Central memory CD4-positive, alpha-beta T cell (primary cell): ENCODE results near the gene KLRK1.
"Not testable (repeated sequence)": the region's sequence is repeated elsewhere in the genome, so short reads cannot be mapped to it uniquely, and the experiment has no call there.

ENCODE experiments used
- DNase-seq: peaks from one replicate; pipeline ENCODE4 v3.0.0; 2022

The KLRK1 gene

DNA sequence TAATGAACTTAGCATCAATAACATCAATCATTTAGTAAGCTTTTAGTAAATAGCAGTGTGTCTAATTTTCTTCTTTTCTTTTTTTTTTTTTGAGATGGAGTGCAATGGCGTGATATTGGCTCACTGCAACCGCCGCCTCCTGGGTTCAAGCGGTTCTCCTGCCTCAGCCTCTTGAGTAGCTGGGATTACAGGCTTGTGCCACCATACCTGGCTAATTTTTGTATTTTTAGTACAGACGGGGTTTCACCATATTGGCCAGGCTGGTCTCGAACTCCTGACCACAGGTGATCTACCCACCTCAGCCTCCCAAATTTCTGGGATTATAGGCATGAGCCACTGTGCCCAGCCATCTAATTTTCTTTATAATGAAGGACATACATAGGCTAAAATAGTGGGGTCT, 2.3 kb downstream of the KLRK1 start:
- DNase-seq = not testable (repeated sequence)

DNA sequence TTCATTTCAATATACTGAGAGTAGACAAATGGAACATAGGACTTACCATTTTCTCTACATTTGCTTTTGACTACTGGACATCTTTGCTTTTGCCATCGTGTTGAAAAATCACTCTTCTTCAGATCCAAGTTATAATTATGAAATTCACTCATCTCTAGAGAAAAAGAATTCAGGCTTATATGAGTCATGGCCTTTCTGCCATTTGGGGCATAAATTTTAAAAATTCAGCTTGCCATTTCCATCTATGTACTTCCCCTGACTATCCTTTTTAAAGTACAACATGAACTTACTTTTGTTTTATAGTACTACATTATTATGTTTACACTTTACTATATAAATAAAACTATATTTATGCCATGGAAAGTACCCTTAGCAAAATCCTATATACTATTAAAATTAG, 3.0 kb downstream of the KLRK1 start:
- no peak for DNase-seq

DNA sequence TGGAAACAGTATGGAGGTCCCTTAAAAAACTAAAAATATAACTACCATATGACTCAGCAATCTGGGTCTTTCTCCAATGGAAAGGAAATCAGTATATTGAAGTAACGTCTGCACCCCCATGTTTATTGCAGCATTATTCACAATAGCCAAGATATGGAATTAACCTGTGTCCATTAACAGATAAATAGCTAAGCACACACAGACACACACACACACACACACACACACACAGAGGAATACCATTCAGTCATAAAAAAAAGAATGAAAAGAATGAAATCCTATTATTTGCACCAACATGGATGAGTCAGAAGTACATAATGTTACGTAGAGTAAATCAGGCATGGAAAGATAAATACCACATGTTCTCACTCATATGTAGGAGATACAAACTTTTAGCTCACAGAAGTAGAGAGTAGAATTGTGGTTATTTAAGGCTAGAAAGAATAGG, 4.7 kb downstream of the KLRK1 start:
- DNase-seq = no peak

DNA sequence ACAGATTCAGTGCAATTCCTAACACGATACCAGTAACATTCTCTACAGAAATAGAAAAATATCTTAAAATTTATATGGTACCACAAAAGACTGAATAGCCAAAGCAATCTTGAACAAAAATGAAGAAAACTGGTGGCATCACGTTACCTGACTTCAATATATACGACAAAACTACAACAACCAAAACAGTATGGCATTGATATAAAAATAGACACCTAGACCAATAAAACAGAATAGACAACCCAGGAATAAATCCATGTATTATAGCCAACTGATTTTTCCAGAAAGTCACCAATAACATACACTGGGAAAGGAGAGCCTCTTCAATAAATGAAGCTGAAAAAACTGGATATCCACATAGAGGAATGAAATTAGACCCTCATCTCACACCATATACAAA, 5.7 kb downstream of the KLRK1 start:
- DNase-seq = no peak

DNA sequence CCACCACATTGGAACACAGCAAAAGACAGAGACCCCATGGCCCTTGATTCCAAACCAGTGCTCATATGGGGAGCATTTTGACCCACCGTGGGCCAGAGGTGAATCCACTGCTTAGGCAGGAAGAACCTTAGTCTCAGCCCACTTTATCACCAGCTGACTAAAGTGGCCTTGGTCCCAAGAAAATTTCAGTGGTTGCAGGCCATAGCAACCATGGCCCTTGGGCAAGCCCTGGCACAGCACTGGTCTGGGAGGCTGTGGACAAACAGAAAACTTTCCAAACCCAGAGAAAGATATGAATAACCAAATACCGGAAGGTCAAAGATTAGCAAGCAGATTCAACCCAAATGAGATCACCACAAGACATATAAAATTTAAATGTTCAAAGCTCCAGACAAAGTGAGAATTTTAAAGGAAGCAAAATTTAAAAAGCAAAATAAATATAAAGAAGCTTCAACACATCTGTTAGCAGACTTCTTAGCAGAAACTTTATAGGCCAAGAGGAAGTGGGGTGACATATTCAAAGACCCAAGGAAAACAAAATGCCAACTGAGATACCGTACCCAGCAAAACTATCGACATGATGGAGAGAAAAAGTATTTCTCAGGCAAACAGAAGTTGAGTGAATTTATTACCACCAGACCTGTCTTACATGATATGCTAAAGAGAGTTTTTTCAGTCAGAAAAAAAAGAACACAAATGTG, 7.8 kb downstream of the KLRK1 start:
- DNase-seq = no peak

DNA sequence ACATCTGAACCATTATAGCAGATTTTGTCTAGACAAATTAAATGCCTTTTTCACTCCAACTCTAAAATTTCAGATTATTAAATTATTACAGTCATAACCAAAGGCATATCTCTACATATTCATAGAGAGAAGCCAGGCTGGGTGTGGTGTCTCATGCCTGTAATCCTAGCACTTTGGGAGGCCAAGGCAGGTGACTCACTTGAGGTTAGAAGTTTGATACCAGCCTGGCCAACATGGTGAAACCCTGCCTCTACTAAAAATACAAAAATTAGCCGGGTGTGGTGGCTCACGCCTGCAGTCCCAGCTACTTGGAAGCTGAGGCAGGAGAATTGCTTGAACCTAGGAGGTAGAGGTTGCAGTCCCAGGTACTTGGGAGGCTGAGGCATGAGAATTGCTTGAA, 11.1 kb downstream of the KLRK1 start:
- DNase-seq = not testable (repeated sequence)

DNA sequence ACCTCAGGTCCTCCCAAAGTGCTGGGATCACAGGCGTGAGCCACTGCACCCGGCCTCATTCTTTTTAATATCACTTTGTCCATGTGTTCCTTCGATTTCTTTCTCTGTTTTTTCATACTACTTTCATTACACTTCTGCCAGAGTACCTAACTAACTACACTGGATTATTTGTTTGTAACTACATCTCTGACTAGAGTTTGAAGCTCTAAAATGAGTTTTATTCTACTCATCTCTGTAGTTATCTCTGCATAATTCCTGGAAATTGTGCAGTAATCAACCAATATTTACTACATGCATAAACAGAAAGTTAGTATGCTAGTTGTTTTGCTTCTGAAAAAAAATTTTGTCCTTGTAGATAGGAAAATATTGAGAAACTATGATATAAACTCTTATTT, 15.2 kb downstream of the KLRK1 start:
- no peak for DNase-seq

DNA sequence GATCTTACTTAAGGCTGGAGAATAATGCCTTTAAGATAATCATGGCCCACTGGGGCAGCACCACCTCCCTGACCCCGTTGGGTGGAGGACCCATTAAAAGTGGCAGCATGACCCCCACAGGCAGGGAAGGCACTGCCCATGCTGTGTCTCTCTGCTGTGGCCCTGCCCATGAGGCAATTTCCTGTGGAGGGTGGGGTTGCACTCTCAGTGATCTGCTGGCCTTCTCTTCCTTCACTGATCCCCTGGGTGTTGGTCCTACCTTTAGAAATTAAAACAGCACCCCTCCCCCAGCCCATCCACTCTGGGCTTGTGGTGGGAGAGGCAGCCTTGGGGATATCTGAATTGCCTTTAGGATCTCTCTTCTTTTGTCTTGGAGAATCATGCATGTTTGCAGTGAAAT, 17.3 kb downstream of the KLRK1 start:
- no peak for DNase-seq

DNA sequence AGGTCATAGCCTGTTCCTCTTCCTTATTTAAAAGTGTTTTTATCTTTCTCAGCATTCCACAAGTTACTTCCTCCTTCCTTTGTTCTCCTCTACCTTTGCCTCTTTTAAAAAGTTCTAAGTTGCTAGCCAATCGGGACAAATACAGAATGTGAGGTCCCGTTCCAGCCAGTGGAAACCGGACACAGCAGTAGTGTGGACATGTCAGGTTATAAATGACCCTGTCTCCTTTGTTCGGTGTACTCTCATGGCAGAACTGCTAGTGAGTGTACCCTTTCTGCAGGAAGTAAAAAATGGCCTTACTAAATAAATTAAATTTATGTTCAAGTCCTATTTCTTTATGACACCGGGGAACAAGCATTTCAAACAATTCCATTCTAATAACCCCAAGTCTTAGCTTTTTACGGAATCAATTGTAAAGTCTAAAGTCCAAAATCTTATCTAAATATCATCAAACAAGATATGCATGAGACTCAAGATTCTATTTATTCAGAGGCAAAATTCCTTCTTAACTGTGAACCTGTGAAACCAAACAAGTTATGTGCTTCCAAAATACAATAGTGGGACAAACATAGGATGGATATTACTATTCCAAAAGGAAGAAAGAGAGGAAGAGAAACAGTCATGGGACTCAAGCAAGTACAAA, 17.8 kb downstream of the KLRK1 start:
- not testable (repeated sequence) for DNase-seq

DNA sequence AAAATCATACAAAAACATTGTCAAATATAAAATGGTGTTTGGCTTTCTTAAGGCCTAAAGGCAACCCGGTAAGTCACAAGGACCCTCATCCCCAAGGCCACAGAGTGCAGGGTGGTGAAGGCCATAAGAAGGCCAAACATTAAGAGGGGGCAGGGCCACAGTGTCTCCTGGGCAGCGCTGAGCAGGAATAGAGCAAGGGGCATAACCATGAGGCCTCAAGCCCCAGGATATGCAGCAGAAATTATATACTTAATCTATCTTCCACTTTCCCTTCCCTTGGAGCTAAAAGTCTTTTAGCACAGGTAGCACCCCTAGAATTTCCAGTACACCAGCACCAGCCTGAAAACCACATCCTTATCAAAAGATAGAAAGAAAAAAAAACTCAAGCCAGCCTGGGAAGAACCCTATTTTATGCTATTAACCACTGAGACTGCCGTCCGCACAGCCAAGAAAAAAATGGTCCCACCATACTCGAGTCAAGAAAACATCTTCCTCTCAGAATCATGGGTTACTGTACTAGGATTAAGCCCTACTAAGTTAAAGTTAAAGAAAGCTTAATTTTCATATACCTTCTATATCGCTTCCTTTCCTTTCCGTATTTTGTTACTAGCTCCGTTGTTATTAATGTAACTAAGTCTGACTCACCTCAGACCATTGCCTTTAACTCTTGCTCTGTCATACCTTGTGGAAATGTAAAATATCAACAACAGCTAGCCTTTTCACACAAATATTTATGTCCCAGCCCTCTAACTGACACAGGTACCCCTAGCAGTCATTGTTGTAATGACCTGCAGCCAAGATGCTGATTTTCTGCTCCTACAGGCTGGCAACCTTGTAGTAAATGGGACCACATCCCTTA, 20.1 kb downstream of the KLRK1 start:
- no peak for DNase-seq

DNA sequence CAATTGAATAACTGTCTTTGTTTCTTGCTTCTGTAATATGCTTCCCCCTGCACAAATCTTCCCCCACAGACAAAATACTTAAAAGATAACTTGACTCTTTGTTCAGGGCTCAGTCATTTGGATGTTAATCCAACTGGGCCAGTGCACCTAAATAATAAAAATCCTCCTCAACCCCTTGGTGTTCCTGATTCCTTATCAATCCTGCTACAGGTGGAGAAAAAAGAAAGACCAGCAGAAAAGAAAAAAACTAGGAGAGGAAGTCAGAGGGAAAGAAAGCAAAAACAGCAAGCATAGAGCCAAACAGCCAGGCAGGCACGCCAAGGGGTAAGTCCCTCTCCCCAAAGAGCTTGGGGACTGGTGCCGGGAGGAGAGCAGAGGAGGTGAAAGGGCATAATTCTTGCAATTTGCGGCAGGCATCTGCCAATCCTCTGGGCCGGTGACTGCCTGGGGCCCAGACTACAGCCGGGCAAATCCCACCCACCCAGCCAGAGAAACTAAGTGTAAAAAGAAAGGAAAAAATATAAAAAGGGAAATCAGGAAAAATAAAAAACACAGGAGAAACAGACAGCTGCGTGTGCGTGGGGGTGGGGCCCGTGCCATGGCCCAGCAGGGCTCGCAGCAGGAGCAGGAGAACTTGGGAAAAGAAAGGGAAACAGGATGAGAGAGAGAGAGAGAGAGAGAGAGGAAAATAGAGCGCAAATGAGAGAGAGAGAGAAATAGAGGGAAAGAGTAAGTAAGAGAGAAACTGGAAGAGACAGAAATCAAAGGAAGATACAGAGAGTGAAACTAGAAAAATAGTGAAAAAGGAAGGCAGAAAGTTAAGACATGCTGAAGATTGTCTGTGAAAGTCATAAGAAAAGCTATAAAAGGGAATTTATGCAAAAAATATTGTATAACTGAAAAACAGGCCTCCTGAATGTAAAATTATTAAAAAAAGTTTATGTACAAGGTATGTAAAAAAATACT, 21.4 kb downstream of the KLRK1 start:
- DNase-seq = no peak

DNA sequence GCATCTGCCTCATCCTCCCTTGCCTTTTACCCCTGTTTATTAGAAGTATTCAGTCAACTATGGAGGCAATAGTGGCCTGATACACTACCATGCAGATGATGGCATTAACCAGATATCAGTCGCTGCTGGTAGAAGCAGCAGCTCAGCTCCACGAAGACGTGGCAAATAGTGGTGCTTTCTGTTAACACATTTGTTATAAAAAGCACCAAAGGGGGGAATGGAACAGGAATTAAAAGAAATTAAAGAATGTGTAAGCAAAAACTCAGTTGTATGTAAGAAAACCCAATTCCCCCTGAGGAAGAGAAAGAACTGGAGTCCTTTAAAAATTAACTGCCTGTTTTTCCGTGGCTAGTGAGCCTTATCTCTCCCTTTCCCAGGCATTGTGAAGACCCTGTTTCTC, 22.1 kb downstream of the KLRK1 start:
- DNase-seq = not testable (repeated sequence)

DNA sequence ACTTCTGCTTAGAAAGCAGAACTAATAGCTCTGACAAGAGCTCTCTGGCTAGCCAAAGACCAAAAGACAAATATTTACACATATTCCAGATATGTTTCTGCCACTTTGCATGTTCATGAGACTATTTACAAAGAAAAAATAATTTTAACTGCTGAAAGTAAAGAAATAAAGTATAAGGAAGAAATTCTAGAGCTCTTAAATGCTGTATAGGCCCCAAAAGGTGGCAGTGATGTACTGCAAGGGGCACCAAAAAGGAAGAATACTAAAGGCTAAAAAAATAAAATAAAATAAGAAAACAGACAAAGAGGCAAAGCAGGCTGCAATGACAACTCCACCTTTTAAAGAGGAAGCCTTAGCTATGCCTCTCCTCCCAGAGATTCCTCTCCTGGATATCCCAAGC, 23.0 kb downstream of the KLRK1 start:
- no peak for DNase-seq

DNA sequence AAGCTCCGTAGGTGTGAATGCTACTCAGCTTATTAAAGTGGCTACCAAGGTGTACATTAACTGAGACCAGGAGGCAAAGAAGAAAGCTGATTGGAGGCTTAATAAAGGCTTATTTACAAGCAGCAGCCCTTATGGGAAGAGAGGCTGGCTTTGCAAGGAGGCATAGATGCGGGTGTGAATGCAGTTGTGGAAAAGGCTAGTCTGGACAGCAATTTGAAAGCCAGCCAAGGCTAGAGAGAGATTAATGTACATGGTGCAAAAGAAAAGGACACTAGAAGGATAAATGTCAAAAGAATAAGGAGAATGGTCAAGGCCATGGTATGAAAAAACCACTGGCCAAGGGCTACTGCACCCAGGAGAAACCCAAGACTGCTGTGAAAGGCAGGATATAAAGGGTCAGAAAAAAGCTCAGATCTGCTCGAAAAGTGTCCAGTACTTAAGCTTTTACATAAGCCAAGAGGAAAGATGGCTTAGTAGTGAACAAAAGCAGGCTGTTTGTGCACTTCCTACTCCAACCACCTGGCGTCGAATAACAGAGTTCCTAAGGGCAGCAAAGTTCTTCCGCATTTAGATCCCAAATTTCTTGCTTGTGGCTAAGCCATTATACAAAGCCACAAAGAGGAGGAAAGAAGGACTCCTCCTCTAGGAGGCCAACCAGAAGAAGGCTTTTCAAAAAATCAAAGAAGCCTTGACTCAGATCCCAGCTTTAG, 24.0 kb downstream of the KLRK1 start:
- DNase-seq = no peak

DNA sequence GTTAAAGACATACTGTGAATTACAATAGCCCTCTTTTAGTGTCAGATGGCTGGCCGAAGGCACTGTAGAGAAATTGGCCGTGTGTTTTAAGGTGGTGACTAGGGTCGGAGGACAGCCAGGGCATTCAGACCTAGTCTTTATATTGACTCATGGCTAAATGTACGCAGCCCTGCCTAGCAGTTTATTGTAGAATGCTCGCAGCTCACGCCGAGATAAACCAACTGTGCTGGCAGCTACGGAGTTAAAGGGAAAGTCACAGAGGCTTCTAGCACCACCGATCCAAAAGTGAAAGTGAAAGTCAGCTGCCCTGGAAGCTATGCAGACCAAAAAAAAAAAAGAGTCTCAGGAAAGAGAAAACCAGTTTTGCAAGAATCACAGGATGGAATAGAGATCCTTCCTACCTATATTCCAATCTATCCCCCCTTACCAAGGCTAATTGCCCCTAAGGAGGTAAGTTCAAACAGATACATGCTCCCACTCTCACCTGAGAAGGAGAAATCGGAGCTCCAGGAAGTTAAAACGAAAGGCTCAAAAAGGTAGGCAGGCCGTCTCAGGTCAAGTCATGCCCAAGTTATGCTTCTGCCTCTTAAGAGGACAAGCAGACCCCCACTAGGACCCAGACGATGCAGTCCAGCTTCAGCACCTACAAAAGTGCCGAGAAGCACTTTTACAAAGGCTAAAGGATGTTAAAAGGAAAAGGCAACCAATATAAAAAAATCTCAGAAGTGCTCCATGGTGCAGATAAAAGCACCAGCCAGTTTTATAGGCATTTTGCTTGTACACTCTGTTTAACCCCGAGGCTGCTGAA, 24.8 kb downstream of the KLRK1 start:
- DNase-seq = peak; percentile 70

DNA sequence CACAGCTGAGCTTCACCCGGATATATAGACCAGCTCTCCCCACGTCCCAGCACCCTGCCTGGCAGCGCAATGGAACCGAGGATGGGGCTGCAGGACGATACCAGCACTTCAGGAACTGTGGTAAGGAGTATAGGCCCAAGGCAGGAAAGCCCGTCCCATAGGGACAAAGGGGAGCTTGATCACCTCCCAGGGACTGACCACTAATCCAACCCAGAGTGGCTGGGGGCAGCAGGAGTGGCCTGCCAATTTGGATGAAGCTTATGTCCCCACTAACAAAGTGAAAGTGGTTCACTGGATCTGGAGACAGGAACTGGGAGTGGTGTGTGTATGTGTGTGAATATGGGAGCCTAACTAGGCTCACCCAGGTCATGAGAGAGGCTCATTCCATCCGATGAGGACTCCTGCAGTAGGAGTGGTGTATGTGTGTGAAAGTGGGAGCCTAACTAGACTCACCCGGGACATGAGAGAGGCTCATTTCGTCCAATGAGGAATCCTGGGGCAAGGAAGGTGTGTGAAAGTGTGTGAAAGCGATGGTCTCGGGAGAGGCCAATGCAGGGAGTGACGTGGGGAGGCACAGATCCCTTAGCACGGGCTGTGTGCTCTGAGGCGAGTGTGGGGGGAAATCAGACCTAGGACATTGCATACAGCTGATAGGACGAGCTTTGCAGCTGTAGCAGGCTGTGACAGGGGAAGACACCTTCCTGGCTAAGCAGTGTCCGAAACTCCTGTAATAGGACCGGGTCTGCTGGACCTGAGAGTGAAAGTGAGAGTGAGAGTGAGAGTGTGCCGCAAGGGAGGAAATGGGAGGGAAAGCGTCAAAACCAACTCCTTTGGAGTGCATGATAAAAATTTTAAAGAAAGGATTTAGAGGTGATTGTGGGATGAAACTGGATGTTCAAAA, 25.7 kb downstream of the KLRK1 start:
- peak; percentile 33 for DNase-seq

DNA sequence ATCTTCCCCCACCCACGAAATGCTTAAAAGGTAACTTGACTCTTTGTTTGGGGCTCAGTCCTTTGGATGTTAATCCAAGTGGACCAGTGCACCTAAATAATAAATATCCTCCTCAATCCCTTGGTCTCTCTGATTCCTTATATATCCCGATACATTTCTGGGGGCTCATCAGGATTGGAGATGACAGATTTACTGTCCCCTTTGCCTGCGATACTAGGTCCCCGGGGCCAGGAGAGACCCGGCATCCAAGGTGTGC, 26.3 kb downstream of the KLRK1 start:
- DNase-seq = no peak

DNA sequence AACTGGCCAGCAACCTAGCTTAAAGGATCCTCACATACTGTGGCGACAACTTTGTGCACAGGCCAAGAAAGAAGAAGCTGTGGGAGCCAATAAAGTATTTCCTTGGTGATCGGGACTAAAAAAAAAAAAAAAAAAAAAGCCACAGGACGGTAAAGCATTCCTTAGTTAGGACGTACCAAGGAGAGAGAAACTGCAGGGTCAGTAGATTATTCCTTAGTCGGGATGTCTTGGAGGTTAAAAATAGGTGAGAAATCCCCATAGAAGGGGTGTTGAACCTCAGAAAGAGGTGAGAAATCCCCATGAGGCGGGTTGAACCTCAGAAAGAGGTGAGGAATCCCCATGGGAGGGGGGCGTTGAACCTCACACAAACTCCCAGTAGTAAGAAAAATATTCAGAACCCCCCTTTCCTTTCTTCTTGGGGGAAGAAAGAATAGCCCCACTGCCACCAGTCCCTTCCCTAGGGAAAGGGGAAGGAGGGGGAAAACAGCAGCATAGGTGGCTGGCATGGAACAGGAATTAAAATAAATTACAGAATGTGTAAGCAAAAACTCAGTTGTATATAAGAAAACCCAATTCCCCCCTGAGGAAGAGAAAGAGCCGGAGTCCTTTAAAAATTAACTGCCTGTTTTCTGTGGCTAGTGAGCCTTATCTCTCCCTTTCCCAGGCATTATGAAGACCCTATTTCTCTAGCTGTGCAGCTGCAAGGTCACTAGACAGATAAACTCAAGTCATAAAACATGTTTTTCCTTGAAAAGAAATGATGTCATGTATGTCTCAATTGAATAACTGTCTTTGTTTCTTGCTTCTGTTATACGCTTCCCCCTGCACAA, 26.8 kb downstream of the KLRK1 start:
- no peak for DNase-seq

DNA sequence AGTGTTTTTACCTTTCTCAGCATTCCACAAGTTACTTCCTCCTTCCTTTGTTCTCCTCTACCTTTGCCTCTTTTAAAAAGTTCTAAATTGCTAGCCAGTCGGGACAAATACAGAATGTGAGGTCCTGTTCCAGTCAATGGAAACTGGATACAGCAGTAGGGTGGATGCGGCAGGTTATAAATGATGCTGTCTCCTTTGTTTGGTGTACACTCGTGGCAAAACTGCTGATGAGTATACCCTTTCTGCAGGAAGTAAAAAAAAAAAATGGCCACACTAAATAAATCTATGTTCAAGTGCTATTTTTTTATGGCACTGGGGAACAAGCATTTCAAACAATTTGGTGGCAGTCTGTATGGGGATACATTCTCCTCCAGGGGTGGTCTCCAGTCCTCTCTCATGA, 27.5 kb downstream of the KLRK1 start:
- DNase-seq = no peak
